Hematopoietic multipotent progenitor cell treated with erythropoietin and hydrocortisone succinate and interleukin-3 and kit ligand, for 17 days (in vitro differentiated cells): ENCODE data around the gene RTN4.
A peak's percentile ranks its signal among the peaks of the same experiment; 100 is the strongest.

ENCODE experiments used
- DNase-seq: peaks from one replicate; pipeline ENCODE4 v3.0.0-alpha.2; 2015; ENCODE audit warnings: low spot score

The RTN4 gene

DNA sequence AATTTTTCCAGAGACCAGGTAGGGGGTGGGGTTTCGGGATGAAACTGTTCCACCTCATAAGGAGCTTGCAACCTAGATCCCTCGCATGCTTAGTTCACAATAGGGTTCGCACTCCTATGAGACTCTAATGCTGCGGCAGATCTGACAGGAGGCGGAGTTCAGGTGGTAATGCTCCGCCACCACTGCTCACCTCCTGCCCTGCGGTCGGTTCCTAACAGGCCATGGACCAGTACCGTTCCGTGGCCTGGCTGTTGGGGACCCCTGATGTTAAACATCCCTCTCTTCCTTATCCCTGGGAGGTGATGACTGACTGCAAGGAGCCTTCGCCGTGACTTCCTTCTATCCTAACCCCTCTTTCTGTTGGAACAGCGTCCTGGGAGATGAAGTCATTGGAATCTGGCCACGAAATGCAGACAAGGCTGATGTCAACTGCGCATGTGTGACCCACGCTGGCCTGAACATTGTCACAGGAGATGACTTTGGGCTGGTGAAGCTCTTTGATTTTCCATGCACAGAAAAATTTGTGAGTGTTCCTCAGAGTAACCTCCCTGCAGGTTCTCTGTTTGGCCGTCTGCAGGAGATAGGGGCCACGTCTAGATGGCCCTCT lies 82.4 kb downstream of the RTN4 start:
- DNase-seq: no peak

GRCh38 chr2:54967269-54967668 lies 83.0 kb downstream of the RTN4 start:
- no peak for DNase-seq

GRCh38 chr2:54966837-54967236 lies 83.4 kb downstream of the RTN4 start:
- DNase-seq: no peak

GRCh38 chr2:54966165-54966832 lies 84.0 kb downstream of the RTN4 start:
- no peak for DNase-seq

DNA sequence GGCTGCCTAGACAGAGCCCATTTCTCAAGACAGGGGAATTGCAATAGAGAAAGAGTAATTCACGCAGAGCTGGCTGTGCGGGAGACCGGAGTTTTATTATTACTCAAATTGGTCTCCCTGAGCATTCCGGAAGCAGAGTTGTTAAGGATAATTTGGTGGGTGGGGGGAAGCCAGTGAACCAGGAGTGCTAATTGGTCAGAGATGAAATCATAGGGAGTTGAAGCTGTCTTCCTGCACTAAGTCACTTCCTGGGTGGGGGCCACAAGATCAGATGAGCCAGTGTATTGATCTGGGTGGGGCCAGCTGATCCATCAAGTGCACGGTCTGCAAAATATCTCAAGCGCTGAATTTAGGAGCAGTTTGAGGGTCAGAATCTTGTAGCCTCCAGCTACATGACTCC lies 84.8 kb downstream of the RTN4 start:
- DNase-seq: no peak

- no peak for DNase-seq
Observed at GRCh38 chr2:54964816-54965215, 85.4 kb downstream of the RTN4 start.

- no peak for DNase-seq
Observed at GRCh38 chr2:54964271-54964670, 86.0 kb downstream of the RTN4 start.

DNA sequence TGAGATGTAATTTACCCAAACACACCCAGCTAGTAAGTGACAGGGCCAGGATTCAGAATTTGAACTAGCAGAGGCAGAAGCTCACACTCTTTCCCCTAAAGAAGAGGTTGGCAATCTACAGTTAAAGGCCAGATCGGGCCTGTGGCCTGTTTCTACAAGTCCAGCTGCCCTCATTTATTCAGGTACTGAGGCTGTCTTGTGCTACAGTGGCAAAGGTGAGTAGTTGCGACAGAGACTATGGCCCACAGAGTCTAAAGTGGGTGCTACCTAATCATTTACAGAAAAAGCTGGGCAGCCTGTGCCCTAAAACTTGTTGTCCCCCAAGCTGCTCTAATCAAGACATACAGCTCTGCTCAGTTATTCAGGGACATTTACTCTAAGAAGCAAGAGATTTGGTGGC lies 86.8 kb downstream of the RTN4 start:
- DNase-seq: no peak

DNA sequence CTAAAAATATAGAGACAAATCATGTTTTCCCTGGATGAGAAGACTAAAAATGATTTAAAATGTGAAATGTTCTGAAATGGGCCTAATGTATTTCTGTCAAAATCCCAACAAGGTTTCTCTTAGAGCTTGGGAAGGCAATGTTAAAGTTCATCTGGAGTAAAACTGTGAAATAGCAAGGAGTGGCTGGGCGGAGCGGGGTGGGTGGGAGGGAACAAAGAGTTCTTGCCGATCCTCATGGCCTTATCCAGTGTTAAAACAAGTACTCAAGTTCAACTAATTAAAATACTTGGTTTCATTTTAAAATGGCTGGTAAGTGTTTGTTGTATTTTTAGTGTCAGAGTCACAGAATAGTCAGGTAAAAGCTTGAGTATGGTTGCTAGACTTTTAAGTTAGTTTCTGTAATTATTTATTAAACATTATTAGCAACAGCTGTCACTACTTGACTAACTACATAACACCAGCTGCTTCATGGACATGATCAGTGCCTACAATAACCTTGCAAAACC lies 87.3 kb downstream of the RTN4 start:
- no peak for DNase-seq

DNA sequence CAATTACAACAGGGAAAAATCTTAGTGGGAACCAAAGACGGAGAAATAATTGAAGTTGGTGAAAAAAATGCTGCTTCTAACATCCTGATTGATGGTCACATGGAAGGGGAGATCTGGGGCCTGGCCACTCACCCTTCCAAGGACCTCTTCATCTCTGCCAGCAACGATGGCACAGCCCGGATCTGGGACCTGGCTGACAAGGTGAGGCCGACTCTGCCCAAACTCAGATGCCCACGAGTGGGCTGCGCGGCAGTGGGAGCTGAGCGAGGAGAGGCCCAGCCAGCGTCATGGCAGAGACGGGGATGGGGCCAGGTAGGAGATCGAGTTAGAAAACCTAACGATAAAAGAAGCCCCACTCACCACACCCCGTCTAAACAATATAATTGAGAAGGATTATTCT lies 87.7 kb downstream of the RTN4 start:
- no peak for DNase-seq

DNA sequence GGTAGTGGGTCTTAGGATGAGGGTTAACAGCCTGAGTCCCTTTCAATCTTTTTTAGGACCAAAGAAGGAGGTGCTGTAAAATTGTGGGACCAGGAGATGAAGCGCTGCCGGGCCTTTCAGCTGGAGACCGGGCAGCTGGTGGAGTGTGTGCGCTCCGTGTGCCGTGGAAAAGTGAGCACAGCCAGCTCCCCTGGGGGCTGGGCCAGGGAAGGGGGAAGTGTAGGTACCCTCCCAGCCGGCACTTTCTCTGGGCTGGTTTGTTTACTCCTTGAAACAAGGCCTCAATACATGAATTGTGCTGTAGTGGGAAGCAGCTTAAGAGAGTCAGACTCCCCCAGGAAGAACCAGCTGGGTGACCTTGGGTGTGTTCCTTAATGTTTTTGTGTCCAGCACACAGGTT lies 90.1 kb downstream of the RTN4 start:
- DNase-seq: no peak

GRCh38 chr2:54958717-54959371 lies 91.4 kb downstream of the RTN4 start:
- DNase-seq: no peak

DNA sequence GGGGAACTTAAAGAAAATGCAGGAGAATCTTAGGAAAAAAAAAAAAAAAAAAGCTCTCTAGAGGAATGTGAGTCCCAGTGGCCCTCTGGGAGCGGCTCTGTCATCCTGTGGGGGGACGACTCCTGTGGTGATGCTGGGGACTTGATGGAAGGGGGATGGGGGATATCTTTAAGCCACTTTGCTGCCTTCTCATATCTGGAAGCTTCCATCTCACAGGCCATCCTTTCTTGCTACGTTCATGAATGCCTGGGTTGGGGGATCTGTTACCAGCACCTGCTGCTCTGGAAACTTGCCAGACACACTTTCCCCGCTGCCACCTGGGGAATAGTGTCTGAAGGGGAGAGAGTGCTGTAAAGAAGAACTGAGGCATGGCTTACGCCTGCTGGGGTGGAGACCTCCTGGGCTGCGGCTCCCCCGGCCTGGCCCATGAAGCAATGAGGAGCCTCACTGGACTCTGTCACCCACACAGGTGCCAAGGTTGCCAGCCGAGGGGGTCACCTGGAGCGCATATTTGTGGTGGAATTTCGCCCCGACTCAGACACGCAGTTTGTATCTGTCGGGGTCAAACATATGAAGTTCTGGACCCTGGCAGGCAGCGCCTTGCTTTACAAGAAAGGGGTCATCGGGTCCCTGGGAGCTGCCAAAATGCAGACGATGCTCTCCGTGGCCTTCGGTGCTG lies 92.8 kb downstream of the RTN4 start:
- DNase-seq: no peak

DNA sequence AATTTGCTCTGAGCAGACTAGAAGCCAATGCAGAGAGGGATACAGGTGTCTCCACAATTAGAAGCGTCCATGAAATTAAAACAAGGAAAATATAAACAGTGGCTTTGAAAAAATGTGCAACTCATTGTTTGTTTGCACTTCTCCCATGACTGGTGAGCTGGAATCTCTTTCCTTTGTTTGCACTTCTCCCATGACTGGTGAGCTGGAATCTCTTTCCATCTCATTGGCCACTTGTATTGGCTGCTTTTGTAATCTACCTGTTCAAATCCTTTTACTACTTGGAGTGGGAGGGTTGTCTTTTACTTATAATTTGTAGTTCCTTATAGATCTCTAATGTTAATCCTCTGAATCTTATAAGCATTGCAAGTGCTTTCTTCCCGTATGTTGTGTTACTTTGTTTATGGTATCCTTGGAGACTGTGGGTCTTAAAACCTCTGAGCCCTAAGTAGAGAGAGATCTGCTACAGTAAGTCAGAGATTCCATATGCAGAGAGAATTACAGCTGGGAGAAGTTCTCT lies 94.1 kb downstream of the RTN4 start:
- peak; percentile 20 for DNase-seq

DNA sequence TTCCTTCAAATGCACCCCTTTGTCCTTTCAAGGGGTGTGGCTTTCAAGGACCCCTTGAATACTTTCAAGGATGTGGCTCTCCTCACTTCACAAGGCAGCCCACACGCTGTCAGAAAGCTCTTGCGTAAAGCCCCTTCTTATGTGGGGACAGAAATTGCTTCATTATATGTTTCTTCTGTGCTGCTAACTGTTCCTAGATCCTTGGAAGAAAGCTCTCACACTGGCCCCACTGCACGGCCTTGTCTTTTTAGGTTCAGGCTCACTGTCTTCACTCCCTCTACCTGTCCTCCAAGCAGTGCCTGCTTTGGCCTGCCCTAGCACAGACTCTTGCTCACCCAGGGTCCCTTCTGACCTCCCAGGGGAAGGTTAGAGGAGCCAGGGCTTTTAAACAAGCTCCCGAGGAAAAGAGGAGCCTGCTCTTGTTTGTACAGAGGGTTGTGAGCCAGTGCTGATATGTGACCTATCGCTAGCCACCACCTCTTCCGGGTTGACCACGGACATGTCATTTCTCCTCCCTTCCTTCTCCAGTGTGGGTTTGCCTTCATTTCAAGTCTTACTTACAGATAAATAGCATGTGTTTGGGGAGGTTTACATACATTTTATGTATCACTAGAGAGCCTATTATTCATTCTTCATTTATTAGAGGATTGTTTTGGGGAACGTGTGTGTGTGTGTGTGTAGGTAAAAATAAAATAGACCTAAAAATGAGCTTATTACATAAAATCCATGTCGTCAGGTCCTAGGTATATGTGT lies 94.7 kb downstream of the RTN4 start:
- DNase-seq: peak; percentile 62

DNA sequence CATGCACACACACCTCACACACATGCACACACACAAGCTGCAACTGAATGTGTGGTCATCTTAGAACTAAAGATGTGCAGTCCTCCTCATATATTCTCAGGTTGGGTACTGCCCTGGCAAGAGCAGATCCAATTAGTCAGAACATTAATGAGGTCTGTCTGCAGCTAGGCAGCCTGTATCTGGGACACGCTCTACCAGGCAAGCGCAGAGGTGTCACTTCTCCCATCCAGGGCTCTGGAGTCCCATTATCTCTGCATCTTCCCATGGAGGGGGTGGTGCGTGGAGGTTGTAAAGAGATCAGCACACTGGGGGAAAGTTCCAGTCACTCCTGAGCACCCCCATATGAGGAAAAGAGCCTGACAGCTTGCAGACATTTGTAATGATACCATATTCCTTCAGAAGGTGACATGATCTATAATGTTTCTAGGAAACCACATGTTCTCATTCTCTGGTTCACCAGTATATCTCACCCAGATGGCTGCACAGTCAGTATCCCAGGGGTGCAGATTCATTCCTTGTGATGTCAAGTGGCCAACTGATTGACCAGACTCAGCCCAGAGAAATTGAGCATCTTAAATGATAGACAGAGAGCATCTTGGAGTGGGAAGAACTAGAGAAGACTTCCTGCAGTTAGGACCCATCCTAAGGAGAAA lies 95.4 kb downstream of the RTN4 start:
- no peak for DNase-seq

DNA sequence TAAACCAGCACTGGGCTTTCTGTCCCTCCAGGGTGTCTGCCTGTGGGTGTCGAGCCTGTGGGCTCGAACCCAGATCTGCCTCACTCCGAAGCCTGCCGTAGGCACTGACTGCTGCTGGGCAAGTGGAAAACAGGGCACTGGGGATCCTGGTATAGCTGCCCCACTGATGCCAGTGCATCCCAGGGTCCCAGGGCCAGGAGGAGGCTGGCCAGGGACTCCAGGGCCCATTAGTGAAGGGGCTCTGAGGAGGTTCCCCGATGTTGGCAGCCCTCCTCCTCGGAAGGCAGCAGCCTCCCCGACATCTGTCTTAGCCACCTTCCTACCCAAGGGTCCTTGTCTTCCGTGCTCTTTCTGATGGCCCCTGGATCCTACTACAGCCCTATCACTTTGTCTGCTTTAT lies 96.1 kb downstream of the RTN4 start:
- DNase-seq: no peak

DNA sequence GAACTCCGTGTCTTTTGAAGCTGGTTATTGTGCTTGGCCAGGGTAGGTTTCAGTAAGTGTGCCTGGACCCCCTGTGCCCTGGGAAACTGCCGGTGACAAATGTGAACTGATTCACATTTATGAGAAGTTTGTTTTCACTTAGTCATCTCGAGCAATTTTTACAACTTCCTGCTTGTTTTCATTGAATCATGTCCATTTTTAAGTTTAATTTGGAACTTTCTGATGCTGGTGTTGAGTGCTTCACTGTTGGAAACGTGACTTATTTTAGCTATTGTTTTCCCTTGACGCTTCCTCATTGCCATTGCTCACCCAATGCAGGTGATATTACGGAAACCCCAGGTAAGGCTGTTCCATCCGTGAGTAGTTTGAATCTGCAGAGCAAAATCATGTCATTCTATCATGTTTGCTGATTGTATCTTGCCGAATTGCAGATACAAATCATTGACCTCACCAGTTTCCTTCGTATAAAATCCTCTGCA lies 97.2 kb downstream of the RTN4 start:
- DNase-seq: no peak

DNA sequence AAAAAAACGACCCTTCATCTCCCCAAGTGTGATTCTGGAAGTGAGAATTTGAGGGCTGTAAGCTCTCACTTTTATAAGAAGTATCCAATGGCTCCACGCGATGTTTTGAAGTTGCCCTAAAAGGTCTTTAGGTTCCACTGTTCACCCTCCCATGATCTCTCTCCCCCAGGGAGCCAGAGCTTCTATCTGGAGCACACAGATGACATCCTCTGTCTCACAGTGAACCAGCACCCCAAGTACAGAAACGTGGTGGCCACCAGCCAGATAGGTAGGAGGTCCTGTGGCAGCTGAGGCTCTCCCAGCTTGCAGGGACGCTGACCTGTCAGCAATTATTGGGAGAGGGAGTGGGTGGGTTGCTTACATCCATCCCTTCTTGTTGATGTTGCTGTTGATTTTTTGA lies 97.8 kb downstream of the RTN4 start:
- DNase-seq: no peak

DNA sequence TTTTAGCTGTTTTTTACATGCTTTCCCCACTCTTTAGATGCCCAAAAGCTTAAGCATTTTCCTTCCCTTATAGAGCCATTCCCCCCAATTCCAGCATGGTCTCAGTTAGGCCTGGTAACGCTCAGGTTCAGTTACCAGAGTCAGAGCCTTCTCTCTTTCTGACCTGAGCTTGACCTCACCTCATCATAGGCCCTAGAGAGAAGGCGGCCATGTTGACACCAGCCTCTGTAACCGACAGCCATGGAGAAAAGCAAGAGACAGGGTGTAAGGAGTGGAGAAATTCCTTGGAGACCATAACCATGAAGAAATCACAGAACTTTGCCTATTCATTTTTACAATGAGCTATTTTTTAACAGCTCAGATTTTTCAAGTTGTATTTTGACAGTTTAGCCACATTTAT lies 99.4 kb downstream of the RTN4 start:
- DNase-seq: no peak

DNA sequence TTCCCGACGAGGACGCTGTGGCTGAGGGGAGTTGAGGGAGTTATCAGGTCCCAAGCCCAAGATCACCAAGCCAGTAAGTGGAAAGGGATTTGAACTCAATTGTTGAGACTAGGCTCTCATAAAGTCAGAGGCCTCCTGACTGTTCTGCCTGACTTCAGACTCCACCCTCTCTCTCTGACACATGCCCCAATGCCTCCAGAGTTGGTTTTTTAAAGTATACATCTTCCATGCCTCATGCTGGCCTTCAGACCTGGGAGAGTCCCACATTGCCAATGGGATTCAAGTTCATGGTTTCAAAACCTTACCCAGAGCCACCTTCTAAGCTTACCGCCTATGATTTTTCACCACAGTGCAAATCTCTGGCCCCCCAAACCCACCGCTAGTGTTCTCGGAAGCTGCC lies 100.8 kb downstream of the RTN4 start:
- no peak for DNase-seq
